Measurements from ENCODE around the gene LTBP3.

The LTBP3 gene

GRCh38 chr11:65493367-65494176, 64.6 kb downstream of the LTBP3 start:
- H3K27ac ChIP-seq: peak overlapping the region; percentile 94
- no peak overlapping the region for H3K4me3 ChIP-seq
- no peaks in the 10 kb centered on the region for H3K36me3 ChIP-seq (ENCODE audit: insufficient read depth, low read length)
- no peaks in the 10 kb centered on the region for H3K9me3 ChIP-seq (ENCODE audit: low read depth, low read length)
- H3K9ac ChIP-seq (ENCODE audit: insufficient read length): peak overlapping the region; percentile 56
- no peak for DNase-seq (ENCODE audit: low read depth, low spot score)
- no peak for TF ChIP-seq EZH2 (IDR thresholded peaks at IDR 0.05)
- no peak for TF ChIP-seq POLR2AphosphoS5 (IDR thresholded peaks at IDR 0.05; ENCODE audit: borderline replicate concordance, low read depth, low read length)
- no peak for TF ChIP-seq FOXP2 (optimal IDR thresholded peaks at IDR 0.05; ENCODE audit: control extremely low read depth, extremely low read length, insufficient read depth)

GRCh38 chr11:65492637-65493366, 65.4 kb downstream of the LTBP3 start:
- no peak for DNase-seq (ENCODE audit: low read depth, low spot score)
- Histone ChIP-seq H3K36me3 (ENCODE audit: insufficient read depth, low read length) (no peaks in the 10 kb centered on the region), H3K27ac (peak overlapping the region; percentile 94), H3K9ac (ENCODE audit: insufficient read length) (peak overlapping the region; percentile 56), H3K9me3 (ENCODE audit: low read depth, low read length) (no peaks in the 10 kb centered on the region), H3K4me3 (peak overlapping the region; percentile 54)
- TF ChIP-seq EZH2 (IDR thresholded peaks at IDR 0.05) (no peak), FOXP2 (optimal IDR thresholded peaks at IDR 0.05; ENCODE audit: control extremely low read depth, extremely low read length, insufficient read depth) (no peak), POLR2AphosphoS5 (IDR thresholded peaks at IDR 0.05; ENCODE audit: borderline replicate concordance, low read depth, low read length) (no peak; the same call in 1 of the 2 replicates)

- TF ChIP-seq FOXP2 (optimal IDR thresholded peaks at IDR 0.05; ENCODE audit: control extremely low read depth, extremely low read length, insufficient read depth): no peak
- TF ChIP-seq EZH2 (IDR thresholded peaks at IDR 0.05): no peak
- TF ChIP-seq POLR2AphosphoS5 (IDR thresholded peaks at IDR 0.05; ENCODE audit: borderline replicate concordance, low read depth, low read length): no peak
- Histone ChIP-seq H3K9me3 (ENCODE audit: low read depth, low read length) (no peaks in the 10 kb centered on the region), H3K4me3 (peak overlapping the region; percentile 54), H3K9ac (ENCODE audit: insufficient read length) (peak overlapping the region; percentile 56), H3K27ac (peak overlapping the region; percentile 94), H3K36me3 (ENCODE audit: insufficient read depth, low read length) (no peaks in the 10 kb centered on the region)
- DNase-seq (ENCODE audit: low read depth, low spot score): no peak
Observed at GRCh38 chr11:65492387-65492636, 65.8 kb downstream of the LTBP3 start.

GRCh38 chr11:65491614-65492386, 66.4 kb downstream of the LTBP3 start:
- H3K9ac ChIP-seq (ENCODE audit: insufficient read length): peak overlapping the region; percentile 56
- no peak for DNase-seq (ENCODE audit: low read depth, low spot score)
- H3K9me3 ChIP-seq (ENCODE audit: low read depth, low read length): no peaks in the 10 kb centered on the region
- H3K27ac ChIP-seq: peak overlapping the region; percentile 94
- H3K36me3 ChIP-seq (ENCODE audit: insufficient read depth, low read length): no peaks in the 10 kb centered on the region
- TF ChIP-seq EZH2 (IDR thresholded peaks at IDR 0.05) (no peak), POLR2AphosphoS5 (IDR thresholded peaks at IDR 0.05; ENCODE audit: borderline replicate concordance, low read depth, low read length) (no peak; the same call in 1 of the 2 replicates), FOXP2 (optimal IDR thresholded peaks at IDR 0.05; ENCODE audit: control extremely low read depth, extremely low read length, insufficient read depth) (no peak)
- H3K4me3 ChIP-seq: peak overlapping the region; percentile 54; the same call in 1 of the 2 replicates

GRCh38 chr11:65491163-65491465, 67.0 kb downstream of the LTBP3 start:
- Histone ChIP-seq H3K9me3 (ENCODE audit: low read depth, low read length) (no peaks in the 10 kb centered on the region), H3K9ac (ENCODE audit: insufficient read length) (peak overlapping the region; percentile 54), H3K36me3 (ENCODE audit: insufficient read depth, low read length) (no peaks in the 10 kb centered on the region), H3K4me3 (no peak overlapping the region), H3K27ac (peak overlapping the region; percentile 94)
- no peak for DNase-seq (ENCODE audit: low read depth, low spot score)
- TF ChIP-seq FOXP2 (optimal IDR thresholded peaks at IDR 0.05; ENCODE audit: control extremely low read depth, extremely low read length, insufficient read depth): no peak
- no peak for TF ChIP-seq EZH2 (IDR thresholded peaks at IDR 0.05)
- TF ChIP-seq POLR2AphosphoS5 (IDR thresholded peaks at IDR 0.05; ENCODE audit: borderline replicate concordance, low read depth, low read length): no peak

GRCh38 chr11:65489706-65490320, 68.3 kb downstream of the LTBP3 start:
- no peak for TF ChIP-seq EZH2 (IDR thresholded peaks at IDR 0.05)
- 0 out of 2 replicates have a peak, but pooled peaks have one; percentile 5 for TF ChIP-seq POLR2AphosphoS5 (IDR thresholded peaks at IDR 0.05; ENCODE audit: borderline replicate concordance, low read depth, low read length)
- TF ChIP-seq FOXP2 (optimal IDR thresholded peaks at IDR 0.05; ENCODE audit: control extremely low read depth, extremely low read length, insufficient read depth): no peak
- Histone ChIP-seq H3K4me3 (no peak overlapping the region), H3K9ac (ENCODE audit: insufficient read length) (peak overlapping the region; percentile 15), H3K27ac (peak overlapping the region; percentile 23), H3K9me3 (ENCODE audit: low read depth, low read length) (no peaks in the 10 kb centered on the region), H3K36me3 (ENCODE audit: insufficient read depth, low read length) (no peaks in the 10 kb centered on the region)
- DNase-seq (ENCODE audit: low read depth, low spot score): no peak

- H3K9ac ChIP-seq (ENCODE audit: insufficient read length): peak overlapping the region; percentile 15
- DNase-seq (ENCODE audit: low read depth, low spot score): no peak
- peak overlapping the region; percentile 85 for H3K27ac ChIP-seq
- no peaks in the 10 kb centered on the region for H3K36me3 ChIP-seq (ENCODE audit: insufficient read depth, low read length)
- H3K4me3 ChIP-seq: no peak overlapping the region
- TF ChIP-seq EZH2 (IDR thresholded peaks at IDR 0.05) (no peak), POLR2AphosphoS5 (IDR thresholded peaks at IDR 0.05; ENCODE audit: borderline replicate concordance, low read depth, low read length) (peak; percentile 29; the same call in 1 of the 2 replicates)
- H3K9me3 ChIP-seq (ENCODE audit: low read depth, low read length): no peaks in the 10 kb centered on the region
Observed at GRCh38 chr11:65489035-65489705, 69.0 kb downstream of the LTBP3 start.

Measured in SK-N-MC (cell line).